Activated CD4-positive, alpha-beta T cell treated with anti-CD3 and anti-CD28 coated beads for 24 hours (primary cell): ENCODE measurements around the gene B3GNT5.

Source experiments
- DNase-seq, 2 donors: peaks; one replicate each; pipeline ENCODE4 v3.0.0-alpha.2; 2020; ENCODE audit warnings: low read depth in 2 of 2

The B3GNT5 gene, protein sequence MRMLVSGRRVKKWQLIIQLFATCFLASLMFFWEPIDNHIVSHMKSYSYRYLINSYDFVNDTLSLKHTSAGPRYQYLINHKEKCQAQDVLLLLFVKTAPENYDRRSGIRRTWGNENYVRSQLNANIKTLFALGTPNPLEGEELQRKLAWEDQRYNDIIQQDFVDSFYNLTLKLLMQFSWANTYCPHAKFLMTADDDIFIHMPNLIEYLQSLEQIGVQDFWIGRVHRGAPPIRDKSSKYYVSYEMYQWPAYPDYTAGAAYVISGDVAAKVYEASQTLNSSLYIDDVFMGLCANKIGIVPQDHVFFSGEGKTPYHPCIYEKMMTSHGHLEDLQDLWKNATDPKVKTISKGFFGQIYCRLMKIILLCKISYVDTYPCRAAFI

DNA sequence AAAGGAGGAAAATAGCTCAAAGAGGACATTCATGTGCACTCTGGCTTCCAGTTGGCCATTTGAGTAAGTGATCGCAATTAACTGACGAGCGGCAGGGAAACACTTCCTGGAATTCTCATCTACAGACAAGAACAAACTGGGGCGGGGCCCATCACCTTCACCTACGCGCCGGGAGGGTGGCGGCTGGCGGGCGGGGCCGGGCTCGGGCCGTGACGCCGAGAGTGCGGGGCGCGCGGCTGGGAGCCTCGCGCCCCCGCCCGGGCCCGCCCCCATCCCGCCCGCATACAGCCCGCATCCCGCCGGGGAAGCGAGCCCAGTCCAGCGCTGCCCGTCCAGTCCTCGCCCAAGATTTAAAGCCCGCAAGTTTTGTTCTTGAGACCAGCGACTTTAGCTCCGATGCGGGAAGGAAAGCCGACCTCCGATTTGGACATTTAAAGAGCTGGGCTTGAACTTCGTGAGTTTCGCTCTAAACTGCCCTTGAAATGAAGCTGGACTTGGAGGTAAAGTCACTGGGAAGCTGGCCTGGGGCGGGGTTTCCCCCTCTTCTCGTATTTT is at the start of gene B3GNT5:
Gene B3GNT5, plus strand, starts transcription at position 281 of the 555 bp plus-strand sequence. CDS start 16,546 bp downstream, outside the sequence.
- DNase-seq = peak in 1 of 2 donors; percentile 46

DNA sequence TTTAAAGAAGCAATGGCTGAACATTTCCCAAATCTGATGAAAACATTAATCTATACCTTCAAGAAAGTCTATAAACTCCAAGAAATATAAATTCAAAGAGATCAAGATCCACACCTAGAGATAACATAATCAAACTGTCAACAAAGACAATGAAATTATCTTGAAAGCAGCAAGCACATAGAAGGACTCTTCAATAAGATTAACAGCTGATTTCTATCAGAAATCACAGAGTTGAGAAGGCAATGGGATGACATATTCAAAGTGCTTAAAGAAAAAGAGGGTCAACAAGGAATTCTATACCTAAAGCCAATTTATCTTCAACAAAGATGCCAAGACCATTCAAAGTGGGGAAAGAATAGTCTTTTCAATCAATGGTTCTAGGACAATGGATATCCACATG is 49.4 kb upstream of the B3GNT5 start:
- no peak for DNase-seq

DNA sequence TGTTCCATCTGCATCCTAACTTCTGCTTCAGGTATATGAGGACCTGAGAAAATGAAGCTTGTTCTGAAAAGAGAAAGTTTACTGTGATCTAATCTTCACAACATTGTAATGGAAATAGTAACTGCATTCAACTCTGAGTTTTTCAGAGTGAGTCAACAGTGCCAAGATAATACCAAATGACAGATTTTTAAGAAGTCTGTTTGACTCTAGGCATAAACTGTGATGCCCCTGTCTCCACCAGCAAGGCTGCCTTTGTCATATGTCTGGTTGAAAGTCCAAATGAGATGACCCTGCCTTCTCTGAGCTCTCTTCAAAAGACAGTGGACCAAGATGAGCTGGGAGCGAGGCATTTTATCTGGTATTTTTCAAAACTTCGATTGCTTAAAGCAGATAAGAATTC is 44.8 kb upstream of the B3GNT5 start:
- no peak for DNase-seq

DNA sequence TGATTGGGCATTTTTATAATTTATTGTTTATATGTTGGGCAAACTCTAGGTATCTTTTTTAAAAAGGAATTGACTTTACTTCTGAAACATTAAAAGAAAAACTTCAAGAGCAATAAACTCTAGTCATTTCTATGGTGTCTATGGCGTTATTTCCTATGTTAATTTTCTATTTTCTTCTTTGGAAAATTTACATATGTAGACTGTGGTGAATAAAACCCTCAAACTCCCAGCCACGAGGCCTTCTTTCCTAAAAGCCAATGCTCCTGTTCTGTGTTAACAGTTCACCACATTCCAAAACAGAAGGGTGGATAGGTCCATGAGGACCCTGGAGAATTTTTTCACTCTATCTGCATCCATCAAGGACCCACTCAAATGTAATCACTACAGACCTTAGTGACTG is 44.3 kb upstream of the B3GNT5 start:
- no peak for DNase-seq

DNA sequence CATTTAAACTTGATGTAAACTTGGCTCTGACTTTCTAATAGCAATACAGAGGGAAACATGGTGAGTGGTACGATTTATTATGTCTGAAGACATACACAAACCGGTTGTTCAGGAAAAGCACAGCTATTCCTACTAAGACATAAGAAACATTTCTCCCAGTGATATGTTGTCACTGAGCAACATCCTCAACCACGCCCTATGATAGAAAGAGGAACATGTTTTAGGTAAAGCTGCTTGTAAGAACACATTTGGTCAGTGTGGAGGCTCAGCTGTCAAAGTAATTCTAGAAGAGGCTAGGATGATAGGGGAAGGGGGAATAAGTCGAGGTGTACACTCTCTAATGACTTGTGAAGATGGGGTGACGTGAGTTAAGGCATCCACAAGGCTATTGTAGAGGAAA is 42.7 kb upstream of the B3GNT5 start:
- DNase-seq = no peak

DNA sequence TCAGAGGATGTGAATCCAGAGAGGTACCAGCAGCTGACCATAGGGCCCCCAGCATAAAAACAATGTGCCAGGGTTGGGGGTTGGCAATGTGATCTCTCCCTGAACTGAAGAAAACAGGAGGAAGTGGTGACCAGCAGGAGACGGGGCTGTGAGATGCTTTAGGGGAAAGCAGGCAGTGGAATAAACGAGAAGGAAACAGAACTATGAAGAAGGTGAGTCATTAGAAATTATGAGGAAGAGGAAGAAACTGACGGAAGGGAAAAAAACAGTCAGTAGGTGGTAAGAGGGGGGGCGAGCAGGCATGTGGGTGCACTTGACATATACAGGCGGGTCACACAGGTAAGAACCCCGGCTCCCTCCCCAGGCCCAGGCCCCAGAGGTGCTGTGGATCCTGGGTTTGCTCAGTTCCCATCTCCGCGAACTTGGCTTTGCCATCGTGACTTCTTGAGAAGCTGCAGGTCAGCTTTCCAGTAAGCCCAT is 42.2 kb upstream of the B3GNT5 start:
- DNase-seq = peak; percentile 27 to 32

DNA sequence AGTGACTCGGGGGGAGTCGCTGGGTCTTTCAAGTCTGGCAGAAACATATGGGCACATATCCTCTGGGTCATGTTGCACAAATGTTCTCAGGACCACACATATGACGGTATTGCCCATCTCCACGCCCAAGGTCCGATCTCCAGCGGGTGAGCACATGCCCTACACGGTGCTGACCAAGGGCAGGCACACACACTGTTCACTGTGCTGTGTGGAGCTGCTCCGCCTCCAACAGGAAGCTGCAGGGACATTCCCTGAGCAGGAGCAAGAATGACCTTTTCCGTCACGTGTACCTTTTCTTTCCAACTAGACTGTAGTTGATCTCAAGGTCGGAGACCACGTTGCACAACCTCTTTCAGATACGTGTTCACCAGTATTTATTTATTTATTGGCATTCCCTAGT is 41.7 kb upstream of the B3GNT5 start:
- no peak for DNase-seq

DNA sequence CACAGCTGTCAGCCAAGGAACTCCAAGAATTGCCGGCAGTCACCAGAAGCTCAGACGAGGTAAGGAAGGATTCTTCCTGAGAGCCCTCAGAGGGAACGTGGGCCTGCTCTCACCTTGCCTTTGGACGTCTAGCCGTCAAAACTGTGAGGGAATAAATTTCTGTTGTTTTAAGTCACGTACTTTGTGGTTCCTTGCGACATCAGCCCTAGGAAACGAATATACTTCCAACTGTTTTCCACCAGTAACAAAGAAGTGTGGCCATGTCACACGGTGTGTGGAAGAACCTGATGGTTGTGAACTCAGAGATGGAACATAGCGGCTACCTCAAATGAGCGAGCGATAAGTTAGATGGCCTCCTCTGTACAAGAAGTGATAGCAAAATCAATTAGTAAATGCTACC is 41.0 kb upstream of the B3GNT5 start:
- no peak for DNase-seq

DNA sequence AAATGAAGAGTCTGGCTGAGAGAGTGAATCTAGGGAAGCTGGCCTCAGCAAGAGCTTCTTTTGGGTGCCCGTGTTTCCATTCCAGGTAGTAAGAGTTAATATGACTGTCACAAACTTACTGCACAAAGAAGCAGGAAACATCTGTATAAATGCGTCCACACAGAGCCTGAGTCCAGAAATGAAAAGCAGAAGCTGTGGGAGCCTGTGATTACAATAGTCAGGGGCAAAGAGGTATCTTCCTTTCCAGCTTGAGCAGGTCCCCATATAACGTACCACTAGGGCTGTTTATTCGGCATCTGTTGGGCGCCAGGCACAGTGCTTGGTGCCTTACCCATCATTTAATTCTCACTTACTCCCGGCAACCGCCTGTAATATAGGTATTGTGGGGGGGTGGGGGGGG is 40.5 kb upstream of the B3GNT5 start:
- DNase-seq = no peak

DNA sequence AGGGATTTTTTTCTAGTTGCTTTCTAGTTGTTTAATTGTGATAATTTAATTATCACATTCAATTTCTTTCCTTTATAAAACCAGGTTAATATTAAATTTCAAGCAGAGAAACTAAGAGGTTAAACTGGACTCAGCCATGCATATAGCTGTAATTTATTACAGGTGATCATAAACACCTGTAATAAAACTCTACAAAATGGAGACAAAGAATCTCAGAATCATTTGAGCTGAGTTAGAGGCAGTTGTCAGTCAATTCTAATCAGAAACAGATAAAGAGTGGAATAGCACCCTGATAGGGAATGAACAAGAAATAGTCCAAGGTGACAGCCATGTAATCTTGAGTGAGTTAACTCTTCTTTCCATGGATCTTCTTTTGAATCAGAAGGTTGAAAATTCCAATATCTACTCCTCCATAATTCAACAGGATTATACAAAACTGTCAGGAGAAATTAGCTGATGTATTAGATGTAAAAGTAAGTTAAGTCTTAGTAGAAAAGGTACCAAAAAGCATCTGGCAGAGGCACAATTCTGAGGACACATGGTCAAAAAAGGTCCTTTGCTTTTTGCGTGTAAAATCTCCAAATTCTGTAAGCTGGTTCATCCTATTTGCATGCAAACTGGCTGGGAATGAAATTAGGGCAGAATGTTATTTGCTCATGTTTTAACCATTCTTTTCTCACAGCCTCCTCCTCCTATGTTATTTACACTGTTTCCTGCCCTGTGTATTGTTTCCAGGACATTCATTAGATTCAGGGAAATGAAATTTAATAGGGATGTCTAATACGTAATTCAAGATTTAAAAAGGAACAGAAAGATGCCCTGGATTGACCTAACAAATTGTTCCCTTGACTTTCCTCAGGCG is 39.4 kb upstream of the B3GNT5 start:
- no peak for DNase-seq

DNA sequence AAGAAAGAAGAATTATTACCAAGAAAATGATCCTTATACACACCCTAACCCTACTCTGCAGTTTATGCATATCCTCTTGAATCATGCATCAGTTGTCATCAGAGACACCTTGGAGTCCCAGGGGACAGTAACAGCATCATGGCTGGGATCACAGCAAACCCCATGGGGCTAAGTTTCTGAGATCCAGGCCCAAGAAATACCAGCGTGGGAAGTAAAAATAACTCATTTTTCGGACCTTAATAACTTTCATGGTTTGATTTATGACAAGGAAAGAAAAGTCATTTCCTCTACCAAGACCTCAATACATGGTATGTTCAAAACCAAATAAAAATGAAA is 38.8 kb upstream of the B3GNT5 start:
- no peak for DNase-seq

DNA sequence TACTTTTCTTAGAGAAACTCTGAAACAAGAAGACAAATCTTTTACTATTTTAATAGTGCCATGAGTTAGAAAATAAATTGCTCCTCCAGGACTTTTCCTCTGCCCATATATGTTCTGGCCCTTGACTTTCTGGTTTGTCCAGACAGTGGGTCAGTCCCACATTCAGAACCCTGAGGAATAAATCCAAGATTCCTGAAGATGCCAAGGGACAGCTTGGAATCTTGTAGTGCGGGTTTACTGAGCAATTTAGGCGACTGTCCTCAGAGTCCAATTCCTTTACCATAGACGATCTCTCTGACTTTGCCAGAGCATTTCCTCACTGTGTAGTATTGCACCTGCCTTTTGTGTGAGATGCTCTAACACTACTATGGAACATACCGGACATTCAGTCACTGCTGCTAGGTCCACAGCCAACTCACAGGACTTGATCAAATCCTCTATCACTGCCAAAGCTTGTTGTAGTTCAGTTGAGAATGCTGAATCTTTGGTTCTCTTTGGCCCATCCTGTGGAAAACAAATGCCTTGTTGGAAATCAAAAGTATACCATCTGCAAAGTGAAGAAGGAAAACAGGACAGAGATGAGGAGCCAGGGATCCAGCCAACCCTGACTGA is 37.4 kb upstream of the B3GNT5 start:
- DNase-seq = no peak

DNA sequence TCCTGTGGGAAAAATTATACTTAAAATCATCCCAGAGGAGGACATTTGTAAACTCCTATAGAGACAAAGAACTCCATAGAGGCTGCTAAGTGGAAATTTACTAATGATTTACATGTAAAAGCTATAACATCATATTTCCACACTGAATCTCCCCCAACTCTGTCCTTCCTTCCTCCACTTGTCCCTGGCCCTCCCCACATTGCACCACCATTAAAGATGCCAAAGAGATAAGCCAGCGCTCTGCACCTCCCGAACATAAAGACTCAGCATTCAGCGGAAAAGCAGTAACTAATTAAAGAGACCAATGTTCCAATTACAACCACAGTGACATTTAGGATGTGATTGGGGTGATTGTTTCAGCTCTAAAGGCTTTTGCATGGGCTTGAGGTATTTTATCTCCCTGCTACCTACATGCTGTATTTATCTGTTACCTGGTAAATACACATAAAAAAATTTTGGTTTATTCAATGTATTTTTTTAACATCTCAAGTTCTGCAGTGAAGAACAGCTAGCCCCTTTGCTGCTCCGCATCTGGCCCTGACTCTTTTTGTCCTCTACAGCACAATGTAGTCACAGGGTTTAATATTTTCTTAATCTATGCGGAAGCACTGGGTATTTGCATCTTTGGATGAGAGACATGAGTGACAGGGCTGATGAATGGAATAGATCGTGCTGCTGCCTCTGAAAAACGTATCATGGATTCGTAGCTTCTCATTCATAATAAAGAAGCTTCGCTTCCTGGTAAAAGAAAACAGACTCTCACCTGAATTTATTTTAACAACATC is 35.3 kb upstream of the B3GNT5 start:
- DNase-seq = no peak

DNA sequence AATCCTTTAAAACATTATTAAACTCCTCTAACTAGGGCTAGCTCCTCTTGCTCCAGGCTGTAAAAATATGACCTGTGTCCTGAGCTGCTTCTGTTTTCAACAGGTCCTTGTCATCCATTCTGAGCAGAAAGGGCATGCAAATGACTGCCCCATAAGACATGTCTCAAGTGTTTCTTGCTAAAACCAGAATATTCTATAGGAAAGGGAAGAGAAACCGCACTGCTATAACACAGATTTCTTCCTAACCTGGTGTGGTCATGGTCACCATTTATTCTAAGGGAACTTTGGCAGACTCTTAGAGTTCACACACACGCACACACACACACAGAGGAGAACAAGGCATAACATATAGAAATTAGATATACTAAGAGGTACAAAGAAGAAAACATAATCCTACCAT is 34.2 kb upstream of the B3GNT5 start:
- no peak for DNase-seq

DNA sequence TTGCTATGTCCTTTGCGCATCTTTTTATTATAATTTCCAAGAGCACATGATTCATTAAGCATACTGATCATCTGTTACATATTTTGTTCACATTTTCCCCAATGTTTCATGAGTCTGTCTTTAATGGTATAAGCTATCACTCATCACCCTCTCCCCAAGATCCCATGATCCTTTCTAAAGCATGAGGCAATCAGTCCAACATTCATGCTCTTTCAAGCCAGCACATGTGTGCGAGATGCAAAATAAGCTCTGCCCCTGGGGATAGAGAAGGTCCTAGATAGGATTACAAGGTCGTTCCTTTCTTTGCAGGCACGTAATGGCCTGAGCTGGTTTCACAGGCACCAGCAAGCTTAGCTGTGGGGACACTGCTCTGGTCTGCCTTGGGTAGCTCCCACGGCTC is 32.2 kb upstream of the B3GNT5 start:
- no peak for DNase-seq

DNA sequence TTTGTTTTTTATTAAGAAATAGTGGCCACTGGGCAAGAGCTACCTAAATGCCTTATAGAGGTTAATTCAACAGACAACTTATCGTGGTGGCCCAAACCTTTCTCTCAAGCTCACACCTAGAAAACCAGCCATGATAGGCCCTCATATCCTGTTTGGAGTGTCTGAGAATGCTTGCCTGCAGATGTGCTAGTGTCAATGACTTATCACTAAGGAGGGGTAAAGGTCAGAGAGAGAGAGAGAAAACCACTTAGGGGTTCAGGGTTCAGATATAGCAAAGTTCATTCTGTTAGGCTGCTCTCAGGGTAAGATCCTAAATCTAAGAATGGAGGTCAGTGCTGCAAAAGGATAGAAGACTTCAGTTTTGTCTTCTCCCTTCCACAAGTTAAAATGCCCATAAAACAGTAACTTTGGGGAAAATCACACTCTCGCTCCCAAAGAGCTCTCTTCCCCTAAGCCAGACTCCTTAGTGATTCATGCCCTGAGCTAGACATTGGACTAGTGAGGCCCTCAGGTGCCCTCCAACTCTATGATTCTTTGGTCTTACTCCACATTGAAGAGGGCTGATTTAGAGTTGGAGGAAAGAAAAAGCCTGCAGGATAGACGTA is 30.3 kb upstream of the B3GNT5 start:
- DNase-seq = no peak

DNA sequence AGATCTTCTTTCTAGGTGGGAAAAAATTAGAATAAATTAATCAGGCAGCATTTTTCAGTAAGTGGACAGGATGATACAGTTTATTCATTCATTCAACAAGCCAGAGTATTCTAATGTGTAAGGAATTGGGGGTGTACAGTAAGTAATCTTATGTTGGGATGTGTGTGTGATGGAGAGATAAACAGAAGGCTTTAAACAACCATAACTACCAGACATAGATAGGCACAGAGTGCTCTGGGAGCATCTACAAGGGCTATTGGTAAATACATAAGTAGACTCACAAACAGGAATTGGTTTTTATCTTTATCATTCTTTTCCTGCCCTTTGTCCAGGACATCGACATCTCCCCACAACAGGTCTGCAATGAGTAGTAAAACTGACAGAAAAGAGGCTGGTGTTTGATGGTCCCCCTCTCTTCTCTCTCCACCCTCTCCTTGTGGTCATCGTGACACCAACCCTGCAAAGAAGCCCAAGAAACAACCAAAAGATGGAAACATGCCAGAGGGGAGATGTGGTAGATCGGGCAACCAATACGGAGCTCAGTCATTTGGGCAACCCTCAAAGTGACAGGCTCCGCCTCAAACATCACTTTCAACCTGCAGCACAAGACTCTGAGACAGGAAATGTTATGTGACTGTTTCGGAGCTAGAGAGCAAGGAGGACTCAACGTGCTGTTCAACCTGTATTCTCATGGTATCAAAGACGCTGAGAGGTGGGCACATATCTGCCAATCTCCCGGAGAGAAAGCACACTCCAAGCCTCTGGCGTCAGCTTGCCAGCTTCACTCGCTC is 28.7 kb upstream of the B3GNT5 start:
- DNase-seq = no peak

DNA sequence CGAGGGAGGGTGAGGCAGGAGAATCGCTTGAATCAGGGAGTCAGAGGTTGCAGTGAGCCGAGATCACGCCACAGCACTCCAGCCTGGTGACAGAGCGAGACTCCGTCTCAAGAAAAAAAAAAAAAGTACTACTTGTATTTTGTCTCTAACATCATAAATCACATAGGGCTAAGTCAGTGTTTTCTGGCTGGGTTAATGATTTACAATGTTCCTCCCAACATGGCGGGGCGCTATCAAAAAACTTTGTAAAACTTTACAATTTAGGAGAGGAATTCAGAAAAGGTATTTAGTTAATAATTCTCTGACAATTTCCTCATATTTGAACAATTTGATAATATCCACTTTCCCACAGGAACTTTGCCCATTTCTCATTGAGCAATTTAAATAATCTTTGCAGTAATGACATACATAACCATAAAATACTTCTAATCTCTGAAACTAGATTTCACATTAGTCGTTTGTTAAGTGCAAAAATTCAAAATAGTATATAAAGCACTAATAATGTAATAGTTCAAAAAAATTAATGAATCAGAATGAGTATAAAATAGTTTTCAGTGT is 26.6 kb upstream of the B3GNT5 start:
- DNase-seq = no peak

DNA sequence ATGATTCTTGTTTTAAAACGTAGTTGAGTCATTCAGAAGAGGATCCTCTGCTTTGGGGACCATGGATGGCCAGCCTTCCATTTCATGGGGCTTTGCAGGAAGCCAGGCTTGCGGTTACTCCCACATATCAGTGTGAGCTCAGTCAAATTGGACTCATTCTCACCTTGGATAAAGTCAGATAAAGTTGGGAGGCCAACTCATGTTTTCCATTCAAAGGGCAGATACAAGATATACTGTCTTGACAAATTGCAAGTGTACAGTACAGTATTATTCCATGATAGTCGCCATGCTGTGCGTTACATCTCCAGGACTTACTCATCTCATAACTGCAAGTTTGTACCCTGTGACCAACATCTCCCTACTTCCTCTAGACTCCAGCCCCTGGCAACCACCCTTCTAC is 25.5 kb upstream of the B3GNT5 start:
- no peak for DNase-seq

DNA sequence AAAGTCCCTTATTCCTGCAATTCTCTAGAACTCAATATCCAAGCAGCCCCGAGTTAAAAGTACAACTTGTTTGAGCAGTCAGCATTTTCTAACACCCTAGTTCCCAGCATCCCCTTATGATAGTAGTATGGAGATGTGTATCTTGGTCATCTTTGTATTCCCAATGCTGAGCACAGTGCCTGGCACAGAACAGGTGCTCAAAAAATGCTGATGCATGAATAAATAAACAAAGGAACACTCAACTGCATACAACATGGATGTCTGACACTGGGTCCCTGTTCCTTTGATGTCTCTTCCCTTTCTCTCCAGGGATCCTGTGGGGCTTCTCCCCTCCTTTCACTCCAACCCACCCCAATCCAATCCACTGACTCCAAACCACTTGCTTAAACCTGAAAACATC is 23.9 kb upstream of the B3GNT5 start:
- DNase-seq = no peak
